H9 (cell line): Measurements from ENCODE around the gene PANK2. TPM values are rescaled to one million over a fixed set of nuclear protein-coding genes. Genes with fewer than 3 reads are reported as not detected.
"Not testable (repeated sequence)": the region's sequence is repeated elsewhere in the genome, so short reads cannot be mapped to it uniquely, and the experiment has no call there.

ENCODE experiments used
- DNase-seq: peaks from one replicate; pipeline ENCODE4 v3.0.0-alpha.2; 2017
- H2AFZ ChIP-seq: one replicate; pipeline ENCODE4 v1.6.1; 2013; ENCODE audit warnings: mild to moderate bottlenecking, low read length, control low read depth, moderate library complexity
- H2AK5ac ChIP-seq: 2 replicates; pipeline ENCODE4 v1.6.1; 2013; ENCODE audit warnings: low read length, control low read depth, mixed read lengths; ENCODE audit not compliant: insufficient read length
- H2BK120ac ChIP-seq: one replicate; pipeline ENCODE4 v1.6.1; 2013; ENCODE audit warnings: low read depth, mild to moderate bottlenecking, low read length, control low read depth, inconsistent platforms; ENCODE audit not compliant: poor library complexity, severe bottlenecking
- H2BK12ac ChIP-seq: 2 replicates; pipeline ENCODE4 v1.6.1; 2013; ENCODE audit warnings: low read length, control low read depth, mixed read lengths, low read depth; ENCODE audit not compliant: insufficient read length
- H2BK15ac ChIP-seq: 2 replicates; pipeline ENCODE4 v1.6.1; 2013; ENCODE audit warnings: low read depth, low read length, control low read depth
- H2BK20ac ChIP-seq: one replicate; pipeline ENCODE4 v1.6.1; 2013; ENCODE audit warnings: low read depth, mild to moderate bottlenecking, low read length, control low read depth, inconsistent platforms; ENCODE audit not compliant: poor library complexity, severe bottlenecking
- H2BK5ac ChIP-seq: 2 replicates; pipeline ENCODE4 v1.6.1; 2013; ENCODE audit warnings: low read length, control low read depth, mixed read lengths; ENCODE audit not compliant: insufficient read length
- H3K14ac ChIP-seq: 2 replicates; pipeline ENCODE4 v1.6.1; 2013; ENCODE audit warnings: low read length, control low read depth; ENCODE audit not compliant: insufficient read depth
- H3K18ac ChIP-seq: 2 replicates; pipeline ENCODE4 v1.6.1; 2013; ENCODE audit warnings: low read depth, mild to moderate bottlenecking, mixed read lengths, low read length, control low read depth; ENCODE audit not compliant: insufficient read length
- H3K23ac ChIP-seq: 2 replicates; pipeline ENCODE4 v1.6.1; 2013; ENCODE audit warnings: low read length, control low read depth, mixed read lengths, low read depth; ENCODE audit not compliant: insufficient read length
- H3K23me2 ChIP-seq: 2 replicates; pipeline ENCODE4 v1.6.1; 2013; ENCODE audit warnings: low read depth, mild to moderate bottlenecking, mixed read lengths, low read length, control low read depth; ENCODE audit not compliant: insufficient read length, poor library complexity, severe bottlenecking
- H3K27ac ChIP-seq: 2 replicates; pipeline ENCODE4 v1.5.1; 2013; ENCODE audit warnings: low read length, control low read depth, mixed read lengths, low read depth; ENCODE audit not compliant: insufficient read length
- H3K27me3 ChIP-seq: 2 replicates; pipeline ENCODE4 v1.6.1; 2013; ENCODE audit warnings: low read length, control low read depth, inconsistent platforms; ENCODE audit not compliant: insufficient read depth
- H3K4ac ChIP-seq: 2 replicates; pipeline ENCODE4 v1.6.1; 2013; ENCODE audit warnings: low read depth, mild to moderate bottlenecking, control low read depth, inconsistent platforms, low read length, moderate library complexity
- H3K4me1 ChIP-seq: 2 replicates; pipeline ENCODE4 v1.6.1; 2013; ENCODE audit warnings: low read length, control low read depth, inconsistent platforms; ENCODE audit not compliant: insufficient read depth
- H3K4me2 ChIP-seq: 2 replicates; pipeline ENCODE4 v1.6.1; 2013; ENCODE audit warnings: low read length, control low read depth, mixed read lengths; ENCODE audit not compliant: insufficient read length, insufficient read depth
- H3K56ac ChIP-seq: 2 replicates; pipeline ENCODE4 v1.6.1; 2013; ENCODE audit warnings: low read depth, mild to moderate bottlenecking, mixed read lengths, low read length, control low read depth; ENCODE audit not compliant: insufficient read length
- H3K79me1 ChIP-seq: 2 replicates; pipeline ENCODE4 v1.6.1; 2013; ENCODE audit warnings: low read depth, mild to moderate bottlenecking, moderate library complexity, low read length, control low read depth, inconsistent platforms; ENCODE audit not compliant: insufficient read depth, poor library complexity, severe bottlenecking
- H3K79me2 ChIP-seq: 2 replicates; pipeline ENCODE4 v1.6.1; 2013; ENCODE audit warnings: low read length, control low read depth, inconsistent platforms; ENCODE audit not compliant: insufficient read depth
- H3K9ac ChIP-seq: 2 replicates; pipeline ENCODE4 v1.6.1; 2013; ENCODE audit warnings: low read length, control low read depth, mixed read lengths; ENCODE audit not compliant: insufficient read length; ENCODE audit errors: extremely low read depth
- H3K9me3 ChIP-seq: one replicate; pipeline ENCODE4 v1.6.1; 2013; ENCODE audit warnings: low read depth, low read length, inconsistent platforms; ENCODE audit not compliant: control insufficient read depth
- H3T11ph ChIP-seq: one replicate; pipeline ENCODE4 v1.6.1; 2013; ENCODE audit warnings: mild to moderate bottlenecking, low read length, control low read depth, inconsistent platforms
- H4K20me1 ChIP-seq: one replicate; pipeline ENCODE4 v1.6.1; 2013; ENCODE audit not compliant: control insufficient read depth, insufficient read length, insufficient read depth
- H4K5ac ChIP-seq: 2 replicates; pipeline ENCODE4 v1.6.1; 2013; ENCODE audit warnings: low read depth, mild to moderate bottlenecking, mixed read lengths, low read length, control low read depth; ENCODE audit not compliant: insufficient read length
- H4K8ac ChIP-seq: replicated peaks from 2 replicates; pipeline ENCODE4 v1.6.1; 2013; ENCODE audit warnings: low read length, control low read depth, mixed read lengths, low read depth; ENCODE audit not compliant: insufficient read length
- H4K91ac ChIP-seq: 2 replicates; pipeline ENCODE4 v1.6.1; 2013; ENCODE audit warnings: low read depth, mild to moderate bottlenecking, moderate library complexity, mixed read lengths, low read length, control low read depth; ENCODE audit not compliant: insufficient read length
- H3K27ac Mint-ChIP-seq, 3 experiments: 2 replicates in 2 of 3; 3 replicates in 1 of 3; pipeline ENCODE4 v1.8.0; 2020 to 2021; ENCODE audit warnings: mixed read lengths in 3 of 3, mild to moderate bottlenecking in 1 of 3, moderate library complexity in 1 of 3
- H3K27me3 Mint-ChIP-seq: 2 replicates; pipeline ENCODE4 v1.8.0; 2021; ENCODE audit warnings: low read depth, mild to moderate bottlenecking, moderate library complexity, mixed read lengths
- H3K36me3 Mint-ChIP-seq, 3 experiments: 2 replicates in 2 of 3; 3 replicates in 1 of 3; pipeline ENCODE4 v1.8.0; 2020 to 2021; ENCODE audit warnings: low read depth in 3 of 3, mixed read lengths in 3 of 3; ENCODE audit not compliant: insufficient read depth in 1 of 3
- H3K4me1 Mint-ChIP-seq, 2 experiments: 2 replicates each; pipeline ENCODE4 v1.8.0; 2020; ENCODE audit warnings: mixed read lengths in 2 of 2
- H3K4me3 Mint-ChIP-seq, 2 experiments: 2 replicates in 1 of 2; 3 replicates in 1 of 2; pipeline ENCODE4 v1.8.0; 2020 to 2021; ENCODE audit warnings: mild to moderate bottlenecking in 2 of 2, mixed read lengths in 2 of 2, moderate library complexity in 1 of 2
- H3K9me3 Mint-ChIP-seq, 2 experiments: 2 replicates in 1 of 2; 3 replicates in 1 of 2; pipeline ENCODE4 v1.8.0; 2020; ENCODE audit warnings: mild to moderate bottlenecking in 2 of 2, mixed read lengths in 2 of 2, moderate library complexity in 1 of 2
- CTCF ChIP-seq: fragments of 200-600 bp; sonication (generic); conservative IDR thresholded peaks from 3 replicates; pipeline ENCODE4 v1.8.0; 2021; ENCODE audit warnings: antibody characterized with exemption, mild to moderate bottlenecking
- WGBS: extraction: QIAGEN DNeasy Blood & Tissue Kit; methylation state at CpG from one replicate; pipeline ENCODE4 v1.1.7; 2013; ENCODE audit warnings: missing lambda C conversion rate, low lambda C conversion rate, mixed read lengths; ENCODE audit not compliant: insufficient read length; ENCODE audit errors: extremely low coverage; 5-methylcytosine and 5-hydroxymethylcytosine counted together
- total RNA-seq: library from RNA; stranded (reverse); gene quantifications from 2 replicates; pipeline ENCODE4 v1.2.1, GENCODE V29; 2021

The PANK2 gene
- total RNA-seq, 1 experiment from 2014 or later, result 65.4 TPM

- Mint-ChIP-seq H3K4me1 (peaks cover 20 to 24% of the 10 kb centered on the region in 2 experiments), H3K9me3 (peaks cover 0 to 4% of the 10 kb centered on the region in 2 experiments; a peak in 2 of 5 replicates), H3K27ac (0 out of 7 replicates have a peak overlapping the region, but pooled peaks of 1 of the 3 experiments have one; percentile 28), H3K4me3 (no peak overlapping the region), H3K36me3 (no peaks in the 10 kb centered on the region; a peak in 2 of 7 replicates), H3K27me3 (no peaks in the 10 kb centered on the region)
- Histone ChIP-seq H3K18ac (no peak overlapping the region), H2BK12ac (no peak overlapping the region), H2AFZ (no peak overlapping the region), H3K79me2 (no peaks in the 10 kb centered on the region), H3K56ac (no peak overlapping the region), H4K5ac (no peak overlapping the region), H2BK5ac (no peak overlapping the region), H3K23ac (no peak overlapping the region), H4K8ac (no peak overlapping the region), H2AK5ac (no peak overlapping the region), H2BK120ac (no peak overlapping the region), H4K91ac (no peak overlapping the region), H3T11ph (no peak overlapping the region), H3K23me2 (no peaks in the 10 kb centered on the region), H3K14ac (no peak overlapping the region), H3K4ac (no peak overlapping the region), H3K27me3 (no peaks in the 10 kb centered on the region), H4K20me1 (no peaks in the 10 kb centered on the region), H2BK15ac (no peak overlapping the region), H3K27ac (no peak overlapping the region), H3K4me2 (no peak overlapping the region), H3K9ac (no peak overlapping the region), H3K9me3 (no peaks in the 10 kb centered on the region), H3K79me1 (no peaks in the 10 kb centered on the region), H2BK20ac (no peak overlapping the region), H3K4me1 (no peaks in the 10 kb centered on the region)
- no peak for DNase-seq
- no CpG with 5 or more reads among the region's 1 CpG for WGBS
- no peak for TF ChIP-seq CTCF
Observed at GRCh38 chr20:3972161-3972560, 83.0 kb downstream of the PANK2 start.

GRCh38 chr20:3972631-3973030 is 83.4 kb downstream of the PANK2 start:
- H3K79me2 ChIP-seq, result not testable (repeated sequence)

More at GRCh38 chr20:3972631-3973030, 83.4 kb downstream of the PANK2 start:
- not testable (repeated sequence) for H3K27me3 ChIP-seq, H2AFZ ChIP-seq, H2BK20ac ChIP-seq, H3K27me3 Mint-ChIP-seq, H3K18ac ChIP-seq, H3K27ac ChIP-seq, H3K4ac ChIP-seq, H2BK120ac ChIP-seq, H2AK5ac ChIP-seq, DNase-seq, H2BK12ac ChIP-seq, H3K36me3 Mint-ChIP-seq, H3K4me2 ChIP-seq, H3K79me1 ChIP-seq, H3K23ac ChIP-seq, H3K23me2 ChIP-seq, H4K20me1 ChIP-seq, H3K4me3 Mint-ChIP-seq, H3K9me3 ChIP-seq, H4K5ac ChIP-seq, H3K9me3 Mint-ChIP-seq, H3K4me1 ChIP-seq, H3K56ac ChIP-seq, H2BK5ac ChIP-seq, H4K91ac ChIP-seq, H3K9ac ChIP-seq, H4K8ac ChIP-seq, H3T11ph ChIP-seq, H2BK15ac ChIP-seq, H3K14ac ChIP-seq
- 0 out of 7 replicates have a peak overlapping the region, but pooled peaks of 1 of the 3 experiments have one; percentile 28 for H3K27ac Mint-ChIP-seq
- peaks cover 20 to 24% of the 10 kb centered on the region in 2 experiments for H3K4me1 Mint-ChIP-seq
- no CpG with 5 or more reads among the region's 20 CpGs for WGBS
